HCT116 (cell line): ENCODE data around the gene RPS6KA2. TPM values are rescaled to one million over a fixed set of nuclear protein-coding genes. Genes with fewer than 3 reads are reported as not detected.

ENCODE experiments used
- ATAC-seq: fragments of 200-7000 bp; cut with Tn5 transposase; 2 replicates; pipeline ENCODE4 v1.9.1; 2020; ENCODE audit warnings: mild to moderate bottlenecking, moderate library complexity
- BruUV-seq: library from RNA; stranded (reverse); fragments of 400-500 nt; replicated peaks from 2 replicates; lab custom pipeline; 2021; lab: Mats Ljungman, UMichigan
- CTCF ChIA-PET: fragments of 300-600 bp; sonication (Branson Sonifier 250); formaldehyde crosslinking; loops from one replicate; lab custom pipeline; 2021; ENCODE audit warnings: antibody characterized with exemption; lab: Charles Lee
- POLR2A ChIA-PET: fragments of 300-600, 350-600 bp; sonication (Branson Sonifier 250); formaldehyde crosslinking; loops from one replicate; lab custom pipeline; 2021; ENCODE audit warnings: antibody characterized with exemption; lab: Charles Lee
- RAD21 ChIA-PET, 2 experiments: fragments of 300-600 bp; sonication (Branson Sonifier 250); formaldehyde crosslinking; loops; one replicate each; lab custom pipeline; 2023; ENCODE audit warnings: low total read pairs in 2 of 2; ENCODE audit not compliant: uncharacterized antibody in 2 of 2, unreplicated experiment in 2 of 2, low non-redundant PET in 1 of 2; lab: Charles Lee
- DNase-seq: peaks from one replicate; pipeline ENCODE4 v3.0.0-alpha.2; 2010; ENCODE audit warnings: low read depth, low spot score
- H2AFZ ChIP-seq: fragments of 200-600 bp; shearing (Covaris generic), sonication (generic); 2 replicates; pipeline ENCODE4 v1.6.1; 2017; ENCODE audit warnings: low read depth, mixed run types, mixed read lengths, antibody characterized with exemption, low read length; ENCODE audit not compliant: poor library complexity, severe bottlenecking
- H3K27ac ChIP-seq: 2 replicates; pipeline ENCODE4 v1.5.1; 2012; ENCODE audit warnings: low read depth, low read length
- H3K27me3 ChIP-seq: fragments of 200-600 bp; sonication (generic); 2 replicates; pipeline ENCODE4 v1.6.1; 2016; ENCODE audit warnings: mixed run types, low read length, mixed read lengths; ENCODE audit not compliant: insufficient read depth
- H3K36me3 ChIP-seq, 2 experiments: fragments of 200-500 bp in 1 of 2; fragments of 200-600 bp in 1 of 2; sonication (Bioruptor generic) in 1 of 2; sonication (generic) in 1 of 2; 2 replicates each; pipeline versions ENCODE4 v1.5.1 to v1.6.1; 2014 to 2016; ENCODE audit warnings: low read length in 2 of 2, inconsistent platforms in 1 of 2, mixed read lengths in 1 of 2, mixed run types in 1 of 2; ENCODE audit not compliant: insufficient read depth in 2 of 2, control insufficient read depth in 1 of 2
- H3K4me1 ChIP-seq, 2 experiments: fragments of 200-600 bp in 1 of 2; sonication (generic) in 1 of 2; 2 replicates each; pipeline versions ENCODE4 v1.5.1 to v1.6.1; 2012 to 2017; ENCODE audit warnings: low read length in 2 of 2, inconsistent platforms in 1 of 2, mild to moderate bottlenecking in 1 of 2, mixed read lengths in 1 of 2, mixed run types in 1 of 2, moderate library complexity in 1 of 2; ENCODE audit not compliant: insufficient read depth in 2 of 2, control insufficient read depth in 1 of 2
- H3K4me2 ChIP-seq: fragments of 200-600 bp; sonication (generic); 2 replicates; pipeline ENCODE4 v1.6.1; 2017; ENCODE audit warnings: mixed run types, low read length, mixed read lengths
- H3K4me3 ChIP-seq, 2 experiments: fragments of 200-600 bp in 1 of 2; sonication (generic) in 1 of 2; replicated peaks in 1 of 2; 2 replicates each; pipeline ENCODE4 v1.5.1; 2011 to 2016; ENCODE audit warnings: low read length in 2 of 2, control low read depth in 1 of 2, low read depth in 1 of 2, mild to moderate bottlenecking in 1 of 2, mixed read lengths in 1 of 2, mixed run types in 1 of 2
- H3K79me2 ChIP-seq: fragments of 200-600 bp; sonication (generic); 2 replicates; pipeline ENCODE4 v1.6.1; 2017; ENCODE audit warnings: mild to moderate bottlenecking, mixed run types, low read length, moderate library complexity, mixed read lengths; ENCODE audit not compliant: insufficient read depth
- H3K9ac ChIP-seq: fragments of 200-600 bp; sonication (generic); 2 replicates; pipeline ENCODE4 v1.6.1; 2016; ENCODE audit warnings: low read length, mixed read lengths
- H3K9me2 ChIP-seq: fragments of 200-600 bp; sonication (generic), shearing (Covaris generic); 2 replicates; pipeline ENCODE4 v1.6.1; 2017; ENCODE audit warnings: mixed run types, mild to moderate bottlenecking, moderate library complexity; ENCODE audit not compliant: insufficient read depth
- H3K9me3 ChIP-seq, 2 experiments: fragments of 200-500 bp in 1 of 2; fragments of 200-600 bp in 1 of 2; sonication (Bioruptor generic) in 1 of 2; sonication (generic) in 1 of 2; 2 replicates each; pipeline ENCODE4 v1.6.1; 2014 to 2017; ENCODE audit warnings: low read length in 2 of 2, mixed read lengths in 2 of 2, inconsistent platforms in 1 of 2, low read depth in 1 of 2, mild to moderate bottlenecking in 1 of 2, mixed run types in 1 of 2, moderate library complexity in 1 of 2; ENCODE audit not compliant: control insufficient read depth in 1 of 2, insufficient read depth in 1 of 2
- H4K20me1 ChIP-seq: fragments of 200-600 bp; sonication (generic), shearing (Covaris generic); 2 replicates; pipeline ENCODE4 v1.6.1; 2017; ENCODE audit warnings: mixed run types, mild to moderate bottlenecking, moderate library complexity; ENCODE audit not compliant: insufficient read depth
- CBX3 ChIP-seq: IDR thresholded peaks from 2 replicates; pipeline ENCODE4 v1.6.1; 2012; ENCODE audit warnings: low read depth
- EZH2 ChIP-seq: fragments of 200-600 bp; sonication (generic); IDR thresholded peaks from 2 replicates; pipeline ENCODE4 v1.6.1; 2017; ENCODE audit warnings: antibody characterized with exemption, mixed run types
- MAX ChIP-seq: IDR thresholded peaks from 2 replicates; pipeline ENCODE4 v1.6.1; 2012
- RAD21 ChIP-seq: IDR thresholded peaks from 2 replicates; pipeline ENCODE4 v1.6.1; 2012; ENCODE audit warnings: low read depth, mild to moderate bottlenecking
- SP1 ChIP-seq: IDR thresholded peaks from 2 replicates; pipeline ENCODE4 v1.6.1; 2012; ENCODE audit warnings: low read depth
- TCF7L2 ChIP-seq: IDR thresholded peaks from 2 replicates; pipeline ENCODE4 v1.7.0; 2011; ENCODE audit warnings: borderline replicate concordance, inconsistent platforms; ENCODE audit not compliant: insufficient read depth, insufficient read length; ENCODE audit errors: extremely low read depth
- YY1 ChIP-seq: IDR thresholded peaks from 2 replicates; pipeline ENCODE4 v1.6.1; 2011; ENCODE audit warnings: low read length, low read depth, moderate library complexity, mild to moderate bottlenecking; ENCODE audit not compliant: insufficient replicate concordance; ENCODE audit errors: extremely low read depth
- ZBTB33 ChIP-seq: IDR thresholded peaks from 2 replicates; pipeline ENCODE4 v1.6.1; 2011; ENCODE audit warnings: mild to moderate bottlenecking, low read length, moderate library complexity; ENCODE audit not compliant: insufficient replicate concordance; ENCODE audit errors: extremely low read depth
- intact Hi-C: fragments of 100-400 bp; cut with micrococcal nuclease; formaldehyde crosslinking; loops from 2 replicates; pipeline ENCODE4 v1.10.0; 2022
- total RNA-seq: library from RNA; stranded (reverse); gene quantifications from one replicate; pipeline ENCODE4 v1.2.1, GENCODE V29; 2021; ENCODE audit not compliant: unreplicated experiment

Gene RPS6KA2
- total RNA-seq, 1 experiment from 2014 or later, result 8.5 TPM

GRCh38 chr6:166405386-166405785 is 221.7 kb downstream of the RPS6KA2 start:
- Histone ChIP-seq H3K36me3 (no peaks in the 10 kb centered on the region), H3K4me3 (no peak overlapping the region), H3K4me1 (no peaks in the 10 kb centered on the region), H3K4me2 (no peak overlapping the region), H3K27me3 (no peaks in the 10 kb centered on the region), H3K79me2 (no peaks in the 10 kb centered on the region), H3K9me2 (no peaks in the 10 kb centered on the region), H3K27ac (no peak overlapping the region), H2AFZ (no peak overlapping the region), H3K9ac (no peak overlapping the region), H3K9me3 (no peaks in the 10 kb centered on the region), H4K20me1 (no peaks in the 10 kb centered on the region)
- ATAC-seq, result no peak
- BruUV-seq, result no TSS peak
- no peak for DNase-seq
- TF ChIP-seq MAX (no peak), CBX3 (no peak), EZH2 (no peak), YY1 (no peak), TCF7L2 (no peak), SP1 (no peak), ZBTB33 (no peak), RAD21 (no peak)
- intact Hi-C loops, result no loop called here
- RAD21 ChIA-PET, result no interaction called here
- POLR2A ChIA-PET, result no interaction called here
- CTCF ChIA-PET, result no interaction called here
